ENCODE data around the gene SMC6. TPM values are rescaled to one million over a fixed set of nuclear protein-coding genes. Genes with fewer than 3 reads are reported as not detected.

Gene SMC6
- total and polyA plus RNA-seq, 10 of the 15 experiments (the other 5 are each of a cell fraction or from before 2014, with no cell fraction given): 12.8 to 63.8 (median 38.8) TPM

DNA sequence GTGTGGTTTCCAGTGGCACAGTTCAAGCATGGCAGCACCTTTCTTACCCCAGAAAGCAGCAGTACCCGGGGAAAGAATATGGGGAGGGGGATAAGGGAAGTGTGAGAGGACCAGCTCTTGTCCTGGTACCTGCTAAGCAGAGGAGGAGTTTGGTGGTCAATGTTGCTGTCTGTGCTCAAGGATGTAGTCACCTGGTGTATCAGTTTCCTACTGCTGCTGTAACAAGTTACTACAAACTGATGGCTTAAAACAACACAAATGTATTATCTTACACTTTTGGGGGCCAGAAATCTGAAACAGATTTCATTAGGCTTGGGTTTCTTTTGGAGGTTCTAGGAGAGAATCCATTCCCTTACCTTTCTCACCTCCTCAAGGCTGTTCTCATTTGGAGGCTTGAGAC lies 135.7 kb downstream of the SMC6 start:
- 0% methylated on average over 1 of the region's 1 CpG for WGBS (ENCODE audit: insufficient coverage, insufficient replicate concordance, low lambda C conversion rate, missing lambda C conversion rate)
- Histone ChIP-seq H3K27ac (ENCODE audit: control insufficient read depth, insufficient read depth) (no peak overlapping the region), H3K9ac (ENCODE audit: control insufficient read depth, insufficient read depth, low read length) (no peak overlapping the region), H3K79me2 (ENCODE audit: control insufficient read depth, insufficient read depth, low read length) (no peaks in the 10 kb centered on the region), H3K4me3 (no peak overlapping the region), H3K36me3 (ENCODE audit: control insufficient read depth in 2 of 2, insufficient read depth in 2 of 2, low read length in 1 of 2) (no peaks in the 10 kb centered on the region), H4K20me1 (ENCODE audit: control insufficient read depth, insufficient read depth) (no peaks in the 10 kb centered on the region), H3K4me1 (ENCODE audit: control insufficient read depth, insufficient read depth, low read length) (no peaks in the 10 kb centered on the region), H3K9me3 (replicated peaks; ENCODE audit: control insufficient read depth, insufficient read depth, low read length) (no peaks in the 10 kb centered on the region), H3K4me2 (ENCODE audit: control insufficient read depth, insufficient read depth) (no peak overlapping the region), H2AFZ (ENCODE audit: control insufficient read depth, low read depth, low read length) (no peak overlapping the region), H3K27me3 (replicated peaks in 1 of 2; ENCODE audit: control insufficient read depth in 2 of 2, insufficient read depth in 2 of 2, low read length in 1 of 2) (no peaks in the 10 kb centered on the region; a peak in 1 of 4 replicates)
- ChIA-PET RAD21 (ENCODE audit: unreplicated experiment) (interaction anchor here (2.2 kb wide), 1 partner anchor 53 kb away, joined by 9 read pairs; no protein-coding TSS in a partner anchor), CTCF (interaction anchor here (1.9 kb wide), 1 partner anchor 10 kb away, joined by 7 read pairs; no protein-coding TSS in a partner anchor), SMC1A (ENCODE audit: uncharacterized antibody, unreplicated experiment) (no interaction called here), POLR2A (no interaction called here)
- intact Hi-C loops (cut with micrococcal nuclease; ENCODE audit: unreplicated experiment): no loop called here
- FAIRE-seq (no peak), ATAC-seq (no peak), DNase-seq (ENCODE audit: low read depth, low spot score) (no peak)
- no TSS peak for BruUV-seq (replicated peaks)
- in situ Hi-C loops (cut with MboI): no loop called here
- TF ChIP-seq NFYA (IDR thresholded peaks at IDR 0.05; ENCODE audit: borderline replicate concordance, low read depth, low read length) (no peak), STAT1 (conservative IDR thresholded peaks at IDR 0.05) (no peak), CBFB (IDR thresholded peaks at IDR 0.05; ENCODE audit: low read depth) (no peak), IKZF2 (IDR thresholded peaks at IDR 0.05) (no peak)
- TF ChIP-seq, protein P1, sequence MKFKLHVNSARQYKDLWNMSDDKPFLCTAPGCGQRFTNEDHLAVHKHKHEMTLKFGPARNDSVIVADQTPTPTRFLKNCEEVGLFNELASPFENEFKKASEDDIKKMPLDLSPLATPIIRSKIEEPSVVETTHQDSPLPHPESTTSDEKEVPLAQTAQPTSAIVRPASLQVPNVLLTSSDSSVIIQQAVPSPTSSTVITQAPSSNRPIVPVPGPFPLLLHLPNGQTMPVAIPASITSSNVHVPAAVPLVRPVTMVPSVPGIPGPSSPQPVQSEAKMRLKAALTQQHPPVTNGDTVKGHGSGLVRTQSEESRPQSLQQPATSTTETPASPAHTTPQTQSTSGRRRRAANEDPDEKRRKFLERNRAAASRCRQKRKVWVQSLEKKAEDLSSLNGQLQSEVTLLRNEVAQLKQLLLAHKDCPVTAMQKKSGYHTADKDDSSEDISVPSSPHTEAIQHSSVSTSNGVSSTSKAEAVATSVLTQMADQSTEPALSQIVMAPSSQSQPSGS (IDR thresholded peaks at IDR 0.05; ENCODE audit: low read length): no peak
- TF ChIP-seq, protein P2, sequence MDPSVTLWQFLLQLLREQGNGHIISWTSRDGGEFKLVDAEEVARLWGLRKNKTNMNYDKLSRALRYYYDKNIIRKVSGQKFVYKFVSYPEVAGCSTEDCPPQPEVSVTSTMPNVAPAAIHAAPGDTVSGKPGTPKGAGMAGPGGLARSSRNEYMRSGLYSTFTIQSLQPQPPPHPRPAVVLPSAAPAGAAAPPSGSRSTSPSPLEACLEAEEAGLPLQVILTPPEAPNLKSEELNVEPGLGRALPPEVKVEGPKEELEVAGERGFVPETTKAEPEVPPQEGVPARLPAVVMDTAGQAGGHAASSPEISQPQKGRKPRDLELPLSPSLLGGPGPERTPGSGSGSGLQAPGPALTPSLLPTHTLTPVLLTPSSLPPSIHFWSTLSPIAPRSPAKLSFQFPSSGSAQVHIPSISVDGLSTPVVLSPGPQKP (IDR thresholded peaks at IDR 0.05; ENCODE audit: low read depth, low read length): no peak
